Lower lobe of right lung (tissue), 2 donors: ENCODE results near the gene JMJD4. TPM values are rescaled to one million over a fixed set of nuclear protein-coding genes. Genes with fewer than 3 reads are reported as not detected.
"Not testable (repeated sequence)": the region's sequence is repeated elsewhere in the genome, so short reads cannot be mapped to it uniquely, and the experiment has no call there.

Experiments
- ATAC-seq, 2 donors: fragments of 200-7000 bp; cut with Tn5 transposase; one replicate each; pipeline ENCODE4 v1.9.1; 2020 to 2022; ENCODE audit warnings: mild to moderate bottlenecking in 2 of 2, moderate library complexity in 2 of 2
- DNase-seq: peaks from one replicate; pipeline ENCODE4 v3.0.0-alpha.2; 2020
- H3K27ac ChIP-seq: fragments of 200-600 bp; one replicate; pipeline ENCODE4 v1.8.0; 2022
- H3K27me3 ChIP-seq: fragments of 200-600 bp; one replicate; pipeline ENCODE4 v1.8.0; 2022; ENCODE audit warnings: low read depth
- H3K36me3 ChIP-seq: fragments of 200-600 bp; one replicate; pipeline ENCODE4 v1.8.0; 2022; ENCODE audit warnings: mild to moderate bottlenecking
- H3K4me1 ChIP-seq: fragments of 200-600 bp; one replicate; pipeline ENCODE4 v1.8.0; 2022
- H3K4me3 ChIP-seq: fragments of 200-600 bp; one replicate; pipeline ENCODE4 v1.8.0; 2022; ENCODE audit warnings: mild to moderate bottlenecking
- H3K9me3 ChIP-seq: fragments of 200-600 bp; one replicate; pipeline ENCODE4 v1.8.0; 2022
- CTCF ChIP-seq: fragments of 200-600 bp; IDR thresholded peaks from one replicate; pipeline ENCODE4 v1.8.0; 2022; ENCODE audit warnings: antibody characterized with exemption, mild to moderate bottlenecking
- intact Hi-C: fragments of 100-400 bp; cut with DNase I; formaldehyde crosslinking; loops from one replicate; pipeline ENCODE4 v1.11.0; 2022
- total RNA-seq: library from RNA; stranded (reverse); fragmentation: NEBNext Ultra II Directional; extraction: Animal tissue kit (Norgen Biotek cat#: 25700); gene quantifications from one replicate; pipeline ENCODE4 v1.2.1, GENCODE V29; 2021
- donor health status: DM: no; HTN: yes; CAD: no; lungs with severe emphysema.

The JMJD4 gene
- total RNA-seq, 1 donor from 2014 or later: 14.9 TPM

- Histone ChIP-seq H3K36me3 (no peaks in the 10 kb centered on the region), H3K4me3 (no peak overlapping the region), H3K9me3 (peaks cover 30% of the 10 kb centered on the region), H3K27ac (no peak overlapping the region), H3K4me1 (no peaks in the 10 kb centered on the region), H3K27me3 (no peaks in the 10 kb centered on the region)
- intact Hi-C loops: no loop called here
- ATAC-seq (no peak), DNase-seq (no peak)
- TF ChIP-seq CTCF: no peak
These were observed 25.7 kb downstream of the JMJD4 start for GRCh38 chr1:227709451-227709850.

GRCh38 chr1:227707846-227708245, 27.3 kb downstream of the JMJD4 start:
- no peaks in the 10 kb centered on the region for H3K36me3 ChIP-seq
- no peak for TF ChIP-seq CTCF
- no peak overlapping the region for H3K27ac ChIP-seq
- ATAC-seq (no peak), DNase-seq (no peak)
- H3K4me3 ChIP-seq: no peak overlapping the region
- H3K9me3 ChIP-seq: peaks cover 29% of the 10 kb centered on the region
- H3K4me1 ChIP-seq: no peaks in the 10 kb centered on the region
- no peaks in the 10 kb centered on the region for H3K27me3 ChIP-seq
- intact Hi-C loops: no loop called here

DNA sequence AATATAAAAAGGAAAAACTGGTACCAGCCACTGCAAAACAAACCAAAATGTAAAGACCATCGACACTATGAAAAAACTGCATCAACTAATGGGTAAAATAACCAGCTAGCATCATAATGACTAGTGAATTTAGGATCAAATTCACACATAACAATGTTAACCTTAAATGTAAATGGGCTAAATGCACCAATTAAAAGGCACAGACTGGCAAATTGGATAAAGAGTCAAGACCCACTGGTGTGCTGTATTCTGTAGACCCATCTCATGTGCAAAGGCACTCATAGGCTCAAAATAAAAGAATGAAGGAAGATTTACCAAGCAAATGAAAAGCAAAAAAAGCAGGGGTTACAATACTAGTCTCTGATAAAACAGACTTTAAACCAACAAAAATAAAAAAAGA, 33.5 kb downstream of the JMJD4 start:
- H3K27me3 ChIP-seq, H3K36me3 ChIP-seq, intact Hi-C loops, ATAC-seq, H3K27ac ChIP-seq, H3K4me1 ChIP-seq, DNase-seq, H3K4me3 ChIP-seq: not testable (repeated sequence)
- peaks cover 67% of the 10 kb centered on the region for H3K9me3 ChIP-seq

DNA sequence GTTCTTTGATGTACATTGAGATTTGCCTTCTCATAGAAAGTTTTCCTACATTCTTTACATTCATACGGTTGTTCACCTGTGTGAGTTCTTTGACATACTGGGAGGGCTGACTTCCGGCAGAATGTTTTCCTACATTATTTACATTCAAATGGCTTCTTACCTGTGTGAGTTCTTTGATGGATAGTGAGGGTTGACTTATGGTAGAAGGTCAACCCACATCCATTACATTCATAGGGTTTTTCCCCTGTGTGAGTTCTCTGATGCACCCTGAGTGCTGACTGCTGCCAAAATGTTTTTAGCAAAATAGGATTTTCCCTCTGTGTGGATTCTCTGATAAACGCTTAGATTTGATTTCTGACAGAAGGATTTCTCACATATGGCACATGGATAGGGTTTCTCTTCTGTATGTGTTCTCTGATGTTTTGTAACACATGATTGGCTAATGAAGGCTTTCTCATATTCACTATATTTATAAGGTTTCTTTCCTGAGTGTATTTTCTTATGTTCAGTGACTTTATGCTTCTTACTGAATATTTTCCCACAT, 37.7 kb downstream of the JMJD4 start:
- H3K4me1 ChIP-seq: no peaks in the 10 kb centered on the region
- no peaks in the 10 kb centered on the region for H3K27me3 ChIP-seq
- DNase-seq (no peak), ATAC-seq (no peak)
- no peaks in the 10 kb centered on the region for H3K36me3 ChIP-seq
- no peak for TF ChIP-seq CTCF
- intact Hi-C loops: no loop called here
- no peak overlapping the region for H3K27ac ChIP-seq
- H3K9me3 ChIP-seq: peaks cover 52% of the 10 kb centered on the region
- no peak overlapping the region for H3K4me3 ChIP-seq

- Histone ChIP-seq H3K4me1 (no peaks in the 10 kb centered on the region), H3K9me3 (peaks cover 78% of the 10 kb centered on the region), H3K27me3 (no peaks in the 10 kb centered on the region), H3K36me3 (no peaks in the 10 kb centered on the region), H3K4me3 (no peak overlapping the region), H3K27ac (no peak overlapping the region)
- intact Hi-C loops: no loop called here
- ATAC-seq (no peak), DNase-seq (no peak)
- TF ChIP-seq CTCF: no peak
These were observed 49.3 kb downstream of the JMJD4 start for GRCh38 chr1:227685807-227686206.

Other genes starting within 250 kb of the JMJD4 start
- 9.0 TPM for gene ZNF678, start 171.7 kb downstream of the JMJD4 start, total RNA-seq
- gene SNAP47, start 133 bp upstream of the JMJD4 start, total RNA-seq: 23.1 TPM
- not detected for gene PRSS38, start 80.4 kb upstream of the JMJD4 start, total RNA-seq
- 7.0 TPM for gene WNT9A, start 212.6 kb upstream of the JMJD4 start, total RNA-seq